Measurements from ENCODE around the gene CDC20. TPM values are rescaled to one million over a fixed set of nuclear protein-coding genes. Genes with fewer than 3 reads are reported as not detected.

Gene CDC20
- total RNA-seq, 1 experiment from 2014 or later, result 215 TPM

DNA sequence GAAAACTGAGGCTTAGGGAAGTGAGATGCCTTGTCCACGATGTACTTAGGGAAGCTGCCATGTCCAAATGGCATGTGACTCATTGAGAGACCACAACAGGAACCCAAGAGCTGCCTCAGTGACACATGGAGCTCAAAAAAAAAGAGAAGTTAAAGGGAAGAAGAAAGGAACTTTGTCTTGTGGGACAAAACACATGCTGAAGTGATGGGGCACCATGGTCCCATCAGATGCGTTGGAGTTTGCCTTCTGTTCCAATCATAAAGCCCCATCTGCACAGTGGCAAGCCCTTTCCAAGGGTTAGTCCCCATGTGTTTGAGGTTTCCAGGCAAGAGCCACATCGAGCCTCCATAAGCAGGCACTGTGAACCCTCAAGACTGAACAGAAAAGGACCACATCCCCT lies 22.8 kb downstream of the CDC20 start:
- H3K27ac ChIP-seq (ENCODE audit: low read length), result no peak overlapping the region
- ChIA-PET CTCF (interaction anchor here (0.8 kb wide), 1 partner anchor 223 kb away, joined by 4 read pairs; no protein-coding TSS in a partner anchor), POLR2A (interaction anchor here (0.5 kb wide), 1 partner anchor 209 kb away, joined by 5 read pairs; the partner anchor contains the start of genes CFAP57 and EBNA1BP2)
- H3K9me3 ChIP-seq (ENCODE audit: control insufficient read depth, insufficient read depth, low read depth, low read length), result no peaks in the 10 kb centered on the region
- no peaks in the 10 kb centered on the region for H3K4me1 ChIP-seq (ENCODE audit: control insufficient read depth, insufficient read depth, low read length)
- no TSS peak for BruUV-seq (replicated peaks)
- in situ Hi-C loops (cut with HindIII; ENCODE audit: low pct_unique_long_range_greater_than_20kb, low sequenced_read_pairs), result no loop called here
- TF ChIP-seq, protein P1, sequence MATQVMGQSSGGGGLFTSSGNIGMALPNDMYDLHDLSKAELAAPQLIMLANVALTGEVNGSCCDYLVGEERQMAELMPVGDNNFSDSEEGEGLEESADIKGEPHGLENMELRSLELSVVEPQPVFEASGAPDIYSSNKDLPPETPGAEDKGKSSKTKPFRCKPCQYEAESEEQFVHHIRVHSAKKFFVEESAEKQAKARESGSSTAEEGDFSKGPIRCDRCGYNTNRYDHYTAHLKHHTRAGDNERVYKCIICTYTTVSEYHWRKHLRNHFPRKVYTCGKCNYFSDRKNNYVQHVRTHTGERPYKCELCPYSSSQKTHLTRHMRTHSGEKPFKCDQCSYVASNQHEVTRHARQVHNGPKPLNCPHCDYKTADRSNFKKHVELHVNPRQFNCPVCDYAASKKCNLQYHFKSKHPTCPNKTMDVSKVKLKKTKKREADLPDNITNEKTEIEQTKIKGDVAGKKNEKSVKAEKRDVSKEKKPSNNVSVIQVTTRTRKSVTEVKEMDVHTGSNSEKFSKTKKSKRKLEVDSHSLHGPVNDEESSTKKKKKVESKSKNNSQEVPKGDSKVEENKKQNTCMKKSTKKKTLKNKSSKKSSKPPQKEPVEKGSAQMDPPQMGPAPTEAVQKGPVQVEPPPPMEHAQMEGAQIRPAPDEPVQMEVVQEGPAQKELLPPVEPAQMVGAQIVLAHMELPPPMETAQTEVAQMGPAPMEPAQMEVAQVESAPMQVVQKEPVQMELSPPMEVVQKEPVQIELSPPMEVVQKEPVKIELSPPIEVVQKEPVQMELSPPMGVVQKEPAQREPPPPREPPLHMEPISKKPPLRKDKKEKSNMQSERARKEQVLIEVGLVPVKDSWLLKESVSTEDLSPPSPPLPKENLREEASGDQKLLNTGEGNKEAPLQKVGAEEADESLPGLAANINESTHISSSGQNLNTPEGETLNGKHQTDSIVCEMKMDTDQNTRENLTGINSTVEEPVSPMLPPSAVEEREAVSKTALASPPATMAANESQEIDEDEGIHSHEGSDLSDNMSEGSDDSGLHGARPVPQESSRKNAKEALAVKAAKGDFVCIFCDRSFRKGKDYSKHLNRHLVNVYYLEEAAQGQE (IDR thresholded peaks at IDR 0.05; ENCODE audit: insufficient read depth in 1 of 2, low read depth in 2 of 2, low read length in 1 of 2), result no peak
- TF ChIP-seq, protein P2, sequence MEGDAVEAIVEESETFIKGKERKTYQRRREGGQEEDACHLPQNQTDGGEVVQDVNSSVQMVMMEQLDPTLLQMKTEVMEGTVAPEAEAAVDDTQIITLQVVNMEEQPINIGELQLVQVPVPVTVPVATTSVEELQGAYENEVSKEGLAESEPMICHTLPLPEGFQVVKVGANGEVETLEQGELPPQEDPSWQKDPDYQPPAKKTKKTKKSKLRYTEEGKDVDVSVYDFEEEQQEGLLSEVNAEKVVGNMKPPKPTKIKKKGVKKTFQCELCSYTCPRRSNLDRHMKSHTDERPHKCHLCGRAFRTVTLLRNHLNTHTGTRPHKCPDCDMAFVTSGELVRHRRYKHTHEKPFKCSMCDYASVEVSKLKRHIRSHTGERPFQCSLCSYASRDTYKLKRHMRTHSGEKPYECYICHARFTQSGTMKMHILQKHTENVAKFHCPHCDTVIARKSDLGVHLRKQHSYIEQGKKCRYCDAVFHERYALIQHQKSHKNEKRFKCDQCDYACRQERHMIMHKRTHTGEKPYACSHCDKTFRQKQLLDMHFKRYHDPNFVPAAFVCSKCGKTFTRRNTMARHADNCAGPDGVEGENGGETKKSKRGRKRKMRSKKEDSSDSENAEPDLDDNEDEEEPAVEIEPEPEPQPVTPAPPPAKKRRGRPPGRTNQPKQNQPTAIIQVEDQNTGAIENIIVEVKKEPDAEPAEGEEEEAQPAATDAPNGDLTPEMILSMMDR (IDR thresholded peaks at IDR 0.05), result no peak
- TF ChIP-seq SIN3A (IDR thresholded peaks at IDR 0.05; ENCODE audit: borderline replicate concordance, insufficient read depth, low read depth, low read length) (no peak), TCF7L2 (IDR thresholded peaks at IDR 0.05; ENCODE audit: low read depth, low read length) (no peak), POLR2AphosphoS5 (IDR thresholded peaks at IDR 0.05; ENCODE audit: low read depth, low read length) (no peak)
- no peak overlapping the region for H3K4me3 ChIP-seq (ENCODE audit: low read depth in 2 of 2, low read length in 2 of 2)
- intact Hi-C loops (cut with micrococcal nuclease; ENCODE audit: unreplicated experiment), result no loop called here
- no peak for DNase-seq (ENCODE audit: low read depth, low spot score)
- no peak for ATAC-seq
- H3K36me3 ChIP-seq (ENCODE audit: control insufficient read depth, insufficient read depth, low read length), result peaks cover 25% of the 10 kb centered on the region
- no peaks in the 10 kb centered on the region for H3K27me3 ChIP-seq (ENCODE audit: control insufficient read depth, insufficient read depth, low read length)

DNA sequence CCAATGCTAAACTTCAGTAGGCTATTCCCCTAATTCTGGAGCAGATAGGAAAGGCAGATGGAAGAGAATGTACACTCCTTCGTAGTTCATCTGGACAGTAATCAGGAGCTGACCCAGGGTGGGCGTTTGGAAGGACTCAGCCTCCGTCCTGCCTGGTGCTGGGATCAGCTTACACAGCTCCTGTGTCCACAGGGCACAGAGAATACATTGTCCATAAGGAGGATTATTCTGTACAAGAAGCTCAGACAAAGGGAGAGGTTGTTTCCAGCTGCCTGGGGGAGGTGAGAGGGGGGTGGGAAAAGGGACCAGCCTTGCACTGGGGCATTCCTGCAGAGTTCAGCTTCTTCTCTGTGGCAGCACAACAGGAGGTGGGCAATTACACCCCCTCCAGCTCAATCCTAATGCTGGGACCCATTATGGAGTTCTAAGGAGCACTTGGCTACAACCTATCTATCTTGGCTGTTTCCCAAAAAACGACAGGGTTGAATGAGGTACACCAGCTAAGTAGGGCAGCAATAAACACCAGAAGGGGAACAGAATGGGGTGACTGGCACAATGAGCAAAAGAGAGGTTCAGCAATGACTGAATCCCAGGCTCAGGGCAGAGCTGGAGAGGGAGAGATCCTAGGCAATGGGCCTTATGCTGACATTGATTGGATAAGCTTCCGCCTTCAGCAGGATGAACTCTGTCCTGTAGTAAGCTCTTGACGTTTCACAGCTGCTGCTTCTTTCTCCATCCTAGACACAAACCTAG lies 23.4 kb downstream of the CDC20 start:
- no peak for ATAC-seq
- ChIA-PET POLR2A (interaction anchor here (0.5 kb wide), 2 partner anchors 118 to 210 kb away, joined by 5 to 9 read pairs; partner anchors contain the start of genes CFAP57 and EBNA1BP2), CTCF (interaction anchor here (0.8 kb wide), 1 partner anchor 223 kb away, joined by 4 read pairs; no protein-coding TSS in a partner anchor)
- H3K9me3 ChIP-seq (ENCODE audit: control insufficient read depth, insufficient read depth, low read depth, low read length), result no peaks in the 10 kb centered on the region
- H3K27ac ChIP-seq (ENCODE audit: low read length), result no peak overlapping the region
- in situ Hi-C loops (cut with HindIII; ENCODE audit: low pct_unique_long_range_greater_than_20kb, low sequenced_read_pairs), result no loop called here
- H3K4me3 ChIP-seq (ENCODE audit: low read depth in 2 of 2, low read length in 2 of 2), result no peak overlapping the region
- H3K27me3 ChIP-seq (ENCODE audit: control insufficient read depth, insufficient read depth, low read length), result no peaks in the 10 kb centered on the region
- BruUV-seq (replicated peaks), result no TSS peak
- no peaks in the 10 kb centered on the region for H3K4me1 ChIP-seq (ENCODE audit: control insufficient read depth, insufficient read depth, low read length)
- DNase-seq (ENCODE audit: low read depth, low spot score), result no peak
- TF ChIP-seq POLR2AphosphoS5 (IDR thresholded peaks at IDR 0.05; ENCODE audit: low read depth, low read length) (0 out of 2 replicates have a peak, but pooled peaks have one; percentile 14), TCF7L2 (IDR thresholded peaks at IDR 0.05; ENCODE audit: low read depth, low read length) (no peak)
- intact Hi-C loops (cut with micrococcal nuclease; ENCODE audit: unreplicated experiment), result no loop called here
- peaks cover 25% of the 10 kb centered on the region for H3K36me3 ChIP-seq (ENCODE audit: control insufficient read depth, insufficient read depth, low read length)

DNA sequence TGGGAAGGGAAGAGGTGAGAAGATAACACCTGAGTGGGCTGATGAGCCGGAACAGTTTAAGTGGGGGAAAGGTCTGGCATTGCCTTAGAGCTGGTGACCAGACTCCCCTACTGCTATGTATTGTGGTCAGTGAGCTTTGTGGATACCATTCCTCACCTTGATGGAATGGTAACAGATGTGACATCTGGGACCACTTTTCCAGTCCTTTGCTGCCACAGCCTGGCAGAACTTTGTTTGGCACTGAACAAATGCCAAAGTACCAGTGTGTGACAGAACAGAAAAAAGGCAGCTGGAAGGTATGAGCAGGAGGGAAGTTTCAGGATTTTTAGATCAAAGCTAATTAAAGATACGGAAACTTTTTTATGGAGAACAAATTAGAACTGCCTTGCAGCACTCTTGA lies 24.7 kb downstream of the CDC20 start:
- in situ Hi-C loops (cut with HindIII; ENCODE audit: low pct_unique_long_range_greater_than_20kb, low sequenced_read_pairs), result no loop called here
- TF ChIP-seq POLR2AphosphoS5 (IDR thresholded peaks at IDR 0.05; ENCODE audit: low read depth, low read length) (no peak), TCF7L2 (IDR thresholded peaks at IDR 0.05; ENCODE audit: low read depth, low read length) (no peak), SIN3A (IDR thresholded peaks at IDR 0.05; ENCODE audit: borderline replicate concordance, insufficient read depth, low read depth, low read length) (no peak)
- TF ChIP-seq, protein P1 (IDR thresholded peaks at IDR 0.05; ENCODE audit: insufficient read depth in 1 of 2, low read depth in 2 of 2, low read length in 1 of 2), result no peak
- TF ChIP-seq, protein P2 (IDR thresholded peaks at IDR 0.05), result peak; percentile 21
- intact Hi-C loops (cut with micrococcal nuclease; ENCODE audit: unreplicated experiment), result no loop called here
- ChIA-PET POLR2A (no interaction called here), CTCF (no interaction called here)
- H3K27me3 ChIP-seq (ENCODE audit: control insufficient read depth, insufficient read depth, low read length), result no peaks in the 10 kb centered on the region
- peaks cover 6% of the 10 kb centered on the region for H3K4me1 ChIP-seq (ENCODE audit: control insufficient read depth, insufficient read depth, low read length)
- H3K36me3 ChIP-seq (ENCODE audit: control insufficient read depth, insufficient read depth, low read length), result peaks cover 28% of the 10 kb centered on the region
- no peak overlapping the region for H3K4me3 ChIP-seq (ENCODE audit: low read depth in 2 of 2, low read length in 2 of 2)
- no peak for DNase-seq (ENCODE audit: low read depth, low spot score)
- no peak overlapping the region for H3K27ac ChIP-seq (ENCODE audit: low read length)
- 0 out of 2 replicates have a peak, but pooled peaks have one; percentile 55 for ATAC-seq
- no TSS peak for BruUV-seq (replicated peaks)
- no peaks in the 10 kb centered on the region for H3K9me3 ChIP-seq (ENCODE audit: control insufficient read depth, insufficient read depth, low read depth, low read length)

Data from Panc1 (cell line).